HG02981 (cell line): ENCODE results near the gene PNPLA2.

Experiments used
- ATAC-seq: cut with Tn5 transposase; IDR thresholded peaks from one replicate; pipeline ENCODE4 v1.9.1; 2021; ENCODE audit warnings: mild to moderate bottlenecking, moderate library complexity; ENCODE audit not compliant: unreplicated experiment

PNPLA2 gene

GRCh38 chr11:869399-870126, 50.8 kb downstream of the PNPLA2 start:
- ATAC-seq, result no peak

DNA sequence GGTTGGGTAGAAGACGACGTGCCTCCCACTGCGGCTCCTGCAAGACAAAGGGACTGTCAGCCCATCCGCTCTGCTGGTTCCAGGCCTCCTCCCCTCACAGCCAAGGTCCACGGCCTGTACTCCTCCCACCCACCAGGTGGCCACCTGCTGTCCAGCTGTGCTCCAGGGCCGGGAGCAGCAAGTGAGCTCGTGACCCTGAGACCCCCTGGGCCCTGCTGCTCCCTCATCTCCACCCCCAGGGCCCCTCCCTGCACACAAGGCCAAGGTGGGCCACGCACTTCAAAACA, 51.4 kb downstream of the PNPLA2 start:
- no peak for ATAC-seq

DNA sequence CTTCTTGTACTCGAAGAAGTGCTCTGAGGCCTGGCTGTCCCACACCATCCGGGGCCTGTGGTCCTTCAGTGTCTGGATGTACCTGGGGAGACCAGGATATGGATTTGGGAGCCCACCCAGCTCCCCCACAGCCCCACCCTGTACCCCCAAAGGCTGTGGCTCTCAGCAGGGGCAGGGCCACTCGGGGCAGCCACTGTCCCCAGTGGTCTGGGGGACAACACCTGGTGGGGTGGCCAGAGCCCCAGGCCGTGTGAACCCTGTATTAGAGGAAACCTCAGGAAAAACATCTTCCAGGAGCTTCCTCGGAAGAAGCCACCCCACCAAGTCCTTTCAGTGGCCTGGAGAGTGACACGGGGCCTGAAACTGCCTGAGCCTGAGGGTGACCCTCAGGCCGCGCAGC, 51.7 kb downstream of the PNPLA2 start:
- no peak for ATAC-seq

DNA sequence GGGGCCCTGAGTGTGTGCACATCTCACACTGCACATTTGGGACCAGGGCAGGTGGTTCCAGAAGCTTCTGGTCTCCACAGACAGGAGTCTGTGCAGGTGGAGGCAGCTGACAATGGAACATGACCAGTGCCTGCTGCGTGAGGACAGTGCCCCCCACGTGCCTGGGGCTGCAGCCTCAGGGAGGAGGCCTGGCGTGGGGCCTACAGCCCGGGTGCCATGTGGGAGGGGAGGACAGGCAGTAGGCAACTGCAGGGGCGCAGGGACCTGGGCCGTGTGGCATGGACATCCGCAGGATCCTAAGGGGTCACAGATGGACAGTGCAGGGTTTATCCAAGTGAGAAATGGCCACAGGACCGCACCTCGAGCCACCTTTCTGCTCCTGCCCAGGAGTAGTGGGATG, 52.8 kb downstream of the PNPLA2 start:
- ATAC-seq, result no peak

GRCh38 chr11:872799-873198, 54.1 kb downstream of the PNPLA2 start:
- ATAC-seq, result no peak

- no peak for ATAC-seq
Observed at GRCh38 chr11:873706-874105, 55.0 kb downstream of the PNPLA2 start.
